Fibroblast of pulmonary artery (primary cell): ENCODE measurements around the gene GSG1.
"Not testable (repeated sequence)": the region's sequence is repeated elsewhere in the genome, so short reads cannot be mapped to it uniquely, and the experiment has no call there.

Experiments
- DNase-seq: peaks from one replicate; pipeline ENCODE4 v3.0.0-alpha.2; 2010; ENCODE audit warnings: low read depth
- H3K4me3 ChIP-seq: replicated peaks from 2 replicates; pipeline ENCODE4 v1.5.1; 2011; ENCODE audit warnings: low read depth, mild to moderate bottlenecking, control low read depth, low read length, moderate library complexity
- TF ChIP-seq, protein P1 (sequence below): IDR thresholded peaks from 2 replicates; pipeline ENCODE4 v1.5.1; 2011; ENCODE audit warnings: mild to moderate bottlenecking, control low read depth, low read length, inconsistent platforms; ENCODE audit errors: missing control alignments

Gene GSG1

DNA sequence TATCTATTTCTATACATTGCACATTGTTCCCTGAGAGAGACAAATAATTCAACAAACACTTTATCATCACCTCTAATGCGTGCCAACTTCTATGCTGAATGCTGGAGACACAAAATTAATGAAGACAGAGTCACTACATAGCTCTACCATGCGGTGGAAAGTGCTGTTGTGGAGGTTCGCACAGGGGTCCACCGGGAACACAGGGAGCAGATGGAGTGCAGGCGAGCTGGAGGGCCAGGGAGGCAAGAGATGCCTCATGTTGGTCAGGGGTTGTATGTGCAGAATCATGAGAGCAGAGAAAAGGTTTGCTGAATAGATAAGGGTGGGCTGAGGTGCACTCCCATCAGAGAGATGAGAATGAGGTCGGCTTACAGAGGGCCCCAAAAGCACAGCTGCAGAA, 34.1 kb downstream of the GSG1 start:
- no peak overlapping the region for H3K4me3 ChIP-seq
- TF ChIP-seq, protein P1, sequence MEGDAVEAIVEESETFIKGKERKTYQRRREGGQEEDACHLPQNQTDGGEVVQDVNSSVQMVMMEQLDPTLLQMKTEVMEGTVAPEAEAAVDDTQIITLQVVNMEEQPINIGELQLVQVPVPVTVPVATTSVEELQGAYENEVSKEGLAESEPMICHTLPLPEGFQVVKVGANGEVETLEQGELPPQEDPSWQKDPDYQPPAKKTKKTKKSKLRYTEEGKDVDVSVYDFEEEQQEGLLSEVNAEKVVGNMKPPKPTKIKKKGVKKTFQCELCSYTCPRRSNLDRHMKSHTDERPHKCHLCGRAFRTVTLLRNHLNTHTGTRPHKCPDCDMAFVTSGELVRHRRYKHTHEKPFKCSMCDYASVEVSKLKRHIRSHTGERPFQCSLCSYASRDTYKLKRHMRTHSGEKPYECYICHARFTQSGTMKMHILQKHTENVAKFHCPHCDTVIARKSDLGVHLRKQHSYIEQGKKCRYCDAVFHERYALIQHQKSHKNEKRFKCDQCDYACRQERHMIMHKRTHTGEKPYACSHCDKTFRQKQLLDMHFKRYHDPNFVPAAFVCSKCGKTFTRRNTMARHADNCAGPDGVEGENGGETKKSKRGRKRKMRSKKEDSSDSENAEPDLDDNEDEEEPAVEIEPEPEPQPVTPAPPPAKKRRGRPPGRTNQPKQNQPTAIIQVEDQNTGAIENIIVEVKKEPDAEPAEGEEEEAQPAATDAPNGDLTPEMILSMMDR, result no peak
- no peak for DNase-seq

DNA sequence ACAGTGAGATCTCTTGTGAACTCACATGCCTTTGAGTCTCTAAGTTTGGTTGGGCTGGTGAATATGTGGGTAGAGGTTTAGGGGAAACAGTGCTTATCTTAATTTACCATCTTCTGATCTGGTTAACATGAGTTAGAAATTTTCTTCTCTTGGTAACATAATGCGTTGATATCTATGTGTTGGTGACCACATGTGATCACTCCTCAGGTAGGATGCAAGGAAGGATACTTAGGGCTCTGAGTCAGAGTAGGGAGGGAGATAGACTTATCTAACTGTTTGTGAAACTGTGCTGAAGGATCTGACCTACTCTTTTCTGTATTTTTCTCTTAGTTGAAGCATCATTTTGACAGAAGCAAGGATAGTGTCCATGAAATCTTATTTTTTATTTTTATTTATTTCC, 36.1 kb downstream of the GSG1 start:
- no peak for DNase-seq
- H3K4me3 ChIP-seq, result no peak overlapping the region
- TF ChIP-seq, protein P1, result no peak

DNA sequence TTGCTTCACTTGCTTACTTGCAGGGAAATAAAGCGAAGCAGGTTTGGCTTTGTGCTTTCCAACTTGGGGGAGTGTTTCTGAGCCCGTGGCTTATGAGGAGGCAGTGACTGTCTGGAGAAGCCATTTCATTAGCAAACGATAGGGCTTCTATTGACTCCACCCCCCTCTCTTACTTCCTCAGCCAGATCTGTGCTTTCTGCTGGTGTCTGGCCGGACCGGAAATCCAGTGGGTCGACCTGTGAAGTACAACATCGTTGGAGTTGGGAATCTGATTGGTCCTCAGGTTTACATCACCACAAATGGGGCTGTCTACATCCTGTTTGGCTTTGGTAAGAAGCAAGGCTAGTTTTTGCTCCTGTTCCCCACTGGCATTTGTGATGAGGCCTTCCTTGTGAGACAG, 37.0 kb downstream of the GSG1 start:
- TF ChIP-seq, protein P1, result no peak
- DNase-seq, result no peak
- H3K4me3 ChIP-seq, result no peak overlapping the region

DNA sequence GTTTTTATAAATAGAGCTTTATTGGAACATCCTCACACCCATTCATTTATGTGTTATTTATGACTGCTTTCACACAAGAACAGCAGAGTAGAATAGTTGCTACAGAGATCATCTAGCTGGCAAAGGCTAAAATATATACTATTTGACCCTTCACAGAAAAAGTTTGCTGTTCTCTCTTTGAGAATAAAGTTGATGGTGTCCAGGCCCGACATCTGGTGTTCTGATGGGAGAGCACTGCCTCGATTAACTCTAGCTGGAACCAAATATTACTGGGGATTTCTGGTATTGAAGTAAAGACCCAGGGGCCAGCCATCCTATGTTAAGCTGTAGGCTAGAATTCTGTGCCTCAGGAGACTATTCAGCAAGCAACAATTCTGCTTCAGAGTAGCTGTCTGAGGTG, 37.5 kb downstream of the GSG1 start:
- no peak for DNase-seq
- H3K4me3 ChIP-seq, result no peak overlapping the region
- TF ChIP-seq, protein P1, result no peak

DNA sequence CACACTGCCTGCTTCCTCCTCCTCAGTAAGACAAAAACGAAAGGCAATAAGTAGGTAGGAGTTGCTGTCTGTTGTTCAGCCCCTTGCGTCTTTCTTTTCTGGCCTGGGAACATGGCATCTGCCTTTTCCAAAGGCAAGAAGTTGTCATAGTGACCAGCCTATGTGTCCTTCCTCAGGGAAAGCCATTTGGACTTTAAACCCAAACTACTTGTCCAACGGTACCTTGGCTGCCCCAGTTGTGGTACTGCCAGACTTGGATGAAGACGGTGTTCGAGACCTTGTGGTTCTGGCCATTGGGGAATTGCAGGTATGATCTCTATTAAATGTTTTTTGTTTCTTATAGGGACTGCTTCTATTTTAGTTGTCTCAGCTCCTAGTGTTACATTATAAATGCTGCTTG, 40.8 kb downstream of the GSG1 start:
- no peak overlapping the region for H3K4me3 ChIP-seq
- no peak for DNase-seq
- TF ChIP-seq, protein P1, result no peak

DNA sequence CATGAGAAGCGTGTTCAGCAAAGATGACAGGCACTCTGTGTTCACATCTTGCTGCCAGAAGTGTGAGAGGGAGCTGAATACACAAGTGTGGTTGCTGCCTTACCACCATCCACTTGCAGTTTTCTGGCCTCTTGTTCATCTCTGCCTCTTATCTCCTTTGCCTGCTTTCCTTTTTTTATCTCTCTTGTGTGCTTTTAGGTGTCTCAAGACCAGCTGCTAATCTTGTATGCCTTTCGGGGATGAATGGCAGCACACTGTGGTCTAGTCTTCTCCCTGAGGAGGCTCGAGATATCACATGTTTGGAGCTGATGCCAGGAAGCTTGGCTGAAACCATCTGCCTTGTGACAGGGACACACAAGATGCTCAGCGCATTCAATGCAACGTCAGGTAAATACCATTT, 42.1 kb downstream of the GSG1 start:
- TF ChIP-seq, protein P1, result no peak
- no peak for DNase-seq
- H3K4me3 ChIP-seq, result no peak overlapping the region

DNA sequence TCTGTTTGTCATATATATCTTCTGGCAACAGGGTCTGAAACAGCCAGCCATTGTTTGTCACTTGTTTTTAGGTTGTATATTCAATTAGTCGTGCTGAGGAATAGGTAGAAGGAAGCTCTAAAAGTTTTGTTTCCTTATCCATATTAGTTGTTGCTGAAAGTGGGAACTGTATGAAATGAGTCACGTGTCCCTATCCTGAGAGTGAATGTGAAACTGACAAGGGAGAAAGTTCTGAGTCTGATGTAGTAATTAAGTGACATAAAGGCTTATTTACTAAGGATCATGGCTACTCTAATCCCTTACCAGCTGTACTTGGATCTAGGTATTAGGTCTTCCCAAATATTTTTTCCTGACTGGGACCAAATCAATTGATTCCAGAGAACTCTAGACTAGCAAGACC, 42.9 kb downstream of the GSG1 start:
- no peak for DNase-seq
- no peak overlapping the region for H3K4me3 ChIP-seq
- TF ChIP-seq, protein P1, result no peak

DNA sequence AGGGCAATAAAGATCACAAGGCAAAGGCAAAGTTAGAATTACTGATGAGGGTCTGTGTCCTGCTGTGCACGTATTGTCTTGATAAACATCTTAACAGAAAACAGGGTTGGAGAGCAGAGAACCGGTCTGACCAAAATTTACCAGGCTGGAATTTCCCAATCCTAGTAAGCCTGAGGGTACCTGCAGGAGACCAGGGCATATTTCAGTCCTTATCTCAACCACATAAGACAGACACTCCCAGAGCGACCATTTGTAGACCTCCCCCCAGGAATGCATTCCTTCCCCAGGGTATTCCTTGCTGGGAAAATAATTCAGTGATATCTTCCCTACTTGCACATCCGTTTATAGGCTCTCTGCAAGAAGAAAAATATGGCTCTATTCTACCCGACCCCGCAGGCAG, 49.9 kb downstream of the GSG1 start:
- DNase-seq, H3K4me3 ChIP-seq: not testable (repeated sequence)
